ENCODE results near the gene SDSL.

The SDSL gene

GRCh38 chr12:113403435-113404415, 18.5 kb upstream of the SDSL start, which contains the start of gene SDS:
Gene SDS, minus strand, starts transcription at chr12:113403887. Its CDS starts 4,179 bp downstream, at chr12:113399708.
- Histone ChIP-seq H3K79me2 (ENCODE audit: control insufficient read depth, low read length) (no peaks in the 10 kb centered on the region), H3K27me3 (ENCODE audit: control insufficient read depth, low read length) (0 out of 2 replicates have a peak, but pooled peaks cover 8% of the 10 kb centered on the region), H3K4me2 (ENCODE audit: low read length) (no peak within 1 kb of the TSS), H3K27ac (ENCODE audit: low read depth, low read length) (no peak within 1 kb of the TSS), H3K36me3 (ENCODE audit: control insufficient read depth, low read length) (no peaks in the 10 kb centered on the region), H4K20me1 (ENCODE audit: control insufficient read depth, insufficient read depth, low read depth, low read length) (no peaks in the 10 kb centered on the region), H3K9me2 (replicated peaks; ENCODE audit: control insufficient read depth, low read length) (no peaks in the 10 kb centered on the region), H3K4me3 (ENCODE audit: low read length) (no peak within 1 kb of the TSS), H3K9me3 (ENCODE audit: control insufficient read depth, insufficient read depth, low read length) (no peaks in the 10 kb centered on the region), H3K4me1 (ENCODE audit: control insufficient read depth, low read length) (no peaks in the 10 kb centered on the region), H3F3A (ENCODE audit: control insufficient read depth, insufficient read depth) (no peaks in the 10 kb centered on the region)
- TF ChIP-seq CTCF (IDR thresholded peaks at IDR 0.05; ENCODE audit: low read depth, low read length, poor library complexity, severe bottlenecking): no peak
- TF ChIP-seq EZH2phosphoT487 (IDR thresholded peaks at IDR 0.05; ENCODE audit: borderline replicate concordance, low read length): no peak

DNA sequence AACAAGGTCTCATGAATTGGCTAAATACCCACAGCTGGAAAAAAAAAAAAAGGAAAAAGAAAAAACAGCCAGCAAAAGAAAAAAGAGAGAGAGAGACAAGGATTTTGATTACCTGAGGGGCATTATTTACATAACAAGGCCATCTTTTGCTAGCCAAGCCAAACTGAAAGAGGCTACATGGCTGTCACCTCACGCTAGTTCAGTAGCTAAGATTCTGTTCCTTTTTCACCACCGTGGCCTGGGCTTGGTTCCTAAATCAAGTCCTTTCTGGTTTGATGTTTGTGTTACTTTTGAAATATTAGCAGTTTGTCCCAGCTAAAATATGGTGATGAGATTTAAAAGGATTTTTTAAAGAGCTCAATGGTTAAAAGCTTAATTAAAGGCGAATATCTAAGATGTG, 16.5 kb upstream of the SDSL start:
- Histone ChIP-seq H3K4me1 (ENCODE audit: control insufficient read depth, low read length) (no peaks in the 10 kb centered on the region), H3K36me3 (ENCODE audit: control insufficient read depth, low read length) (no peaks in the 10 kb centered on the region), H3K27me3 (ENCODE audit: control insufficient read depth, low read length) (0 out of 2 replicates have a peak, but pooled peaks cover 8% of the 10 kb centered on the region), H3K9me3 (ENCODE audit: control insufficient read depth, insufficient read depth, low read length) (no peaks in the 10 kb centered on the region), H4K20me1 (ENCODE audit: control insufficient read depth, insufficient read depth, low read depth, low read length) (no peaks in the 10 kb centered on the region), H3K9me2 (replicated peaks; ENCODE audit: control insufficient read depth, low read length) (no peaks in the 10 kb centered on the region), H3K27ac (ENCODE audit: low read depth, low read length) (no peak overlapping the region), H3K4me3 (ENCODE audit: low read length) (no peak overlapping the region), H3F3A (ENCODE audit: control insufficient read depth, insufficient read depth) (no peaks in the 10 kb centered on the region), H3K4me2 (ENCODE audit: low read length) (no peak overlapping the region), H3K79me2 (ENCODE audit: control insufficient read depth, low read length) (no peaks in the 10 kb centered on the region)
- TF ChIP-seq CTCF (IDR thresholded peaks at IDR 0.05; ENCODE audit: low read depth, low read length, poor library complexity, severe bottlenecking): no peak
- TF ChIP-seq EZH2phosphoT487 (IDR thresholded peaks at IDR 0.05; ENCODE audit: borderline replicate concordance, low read length): no peak

DNA sequence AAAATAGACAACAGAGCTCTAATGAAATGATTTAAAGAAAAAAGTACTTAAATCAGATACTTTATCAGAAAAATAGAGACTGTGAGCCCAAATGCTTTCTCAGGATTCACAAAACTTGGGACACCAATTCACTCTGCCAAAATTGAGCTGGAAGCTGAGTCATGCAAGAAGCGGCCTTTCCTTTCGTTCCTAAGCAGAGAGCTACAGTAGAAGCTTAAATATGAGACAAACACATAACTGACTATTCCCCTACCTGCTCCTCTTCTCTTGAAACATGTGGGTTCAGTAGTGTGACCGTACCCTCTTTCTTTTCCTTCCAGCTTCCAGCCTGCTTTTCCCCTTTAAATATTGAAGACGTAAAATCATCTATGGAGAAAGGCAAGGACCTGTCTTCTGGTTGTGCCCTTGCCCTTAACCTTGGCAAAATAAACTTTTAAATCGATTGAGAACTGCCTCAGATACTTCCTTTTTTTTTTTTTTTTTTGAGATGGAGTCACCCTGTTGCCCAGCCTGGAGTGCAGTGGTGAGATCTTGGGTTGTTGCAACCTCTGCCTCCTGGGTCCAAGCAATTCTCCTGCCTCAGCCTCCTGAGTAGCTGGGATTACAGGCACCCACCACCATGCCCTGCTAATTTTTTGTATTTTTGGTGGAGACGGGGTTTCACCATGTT, 14.1 kb upstream of the SDSL start:
- Histone ChIP-seq H3K9me3 (ENCODE audit: control insufficient read depth, insufficient read depth, low read length) (no peaks in the 10 kb centered on the region), H3K27ac (ENCODE audit: low read depth, low read length) (no peak overlapping the region), H3K79me2 (ENCODE audit: control insufficient read depth, low read length) (no peaks in the 10 kb centered on the region), H4K20me1 (ENCODE audit: control insufficient read depth, insufficient read depth, low read depth, low read length) (no peaks in the 10 kb centered on the region), H3F3A (ENCODE audit: control insufficient read depth, insufficient read depth) (no peaks in the 10 kb centered on the region), H3K27me3 (ENCODE audit: control insufficient read depth, low read length) (peaks cover 15% of the 10 kb centered on the region; the same call in 1 of the 2 replicates), H3K4me2 (ENCODE audit: low read length) (no peak overlapping the region), H3K9me2 (replicated peaks; ENCODE audit: control insufficient read depth, low read length) (no peaks in the 10 kb centered on the region), H3K36me3 (ENCODE audit: control insufficient read depth, low read length) (no peaks in the 10 kb centered on the region), H3K4me3 (ENCODE audit: low read length) (no peak overlapping the region), H3K4me1 (ENCODE audit: control insufficient read depth, low read length) (no peaks in the 10 kb centered on the region)
- TF ChIP-seq CTCF (IDR thresholded peaks at IDR 0.05; ENCODE audit: low read depth, low read length, poor library complexity, severe bottlenecking): no peak
- TF ChIP-seq EZH2phosphoT487 (IDR thresholded peaks at IDR 0.05; ENCODE audit: borderline replicate concordance, low read length): no peak
